ENCODE measurements around the gene TNRC18.

Gene TNRC18

DNA sequence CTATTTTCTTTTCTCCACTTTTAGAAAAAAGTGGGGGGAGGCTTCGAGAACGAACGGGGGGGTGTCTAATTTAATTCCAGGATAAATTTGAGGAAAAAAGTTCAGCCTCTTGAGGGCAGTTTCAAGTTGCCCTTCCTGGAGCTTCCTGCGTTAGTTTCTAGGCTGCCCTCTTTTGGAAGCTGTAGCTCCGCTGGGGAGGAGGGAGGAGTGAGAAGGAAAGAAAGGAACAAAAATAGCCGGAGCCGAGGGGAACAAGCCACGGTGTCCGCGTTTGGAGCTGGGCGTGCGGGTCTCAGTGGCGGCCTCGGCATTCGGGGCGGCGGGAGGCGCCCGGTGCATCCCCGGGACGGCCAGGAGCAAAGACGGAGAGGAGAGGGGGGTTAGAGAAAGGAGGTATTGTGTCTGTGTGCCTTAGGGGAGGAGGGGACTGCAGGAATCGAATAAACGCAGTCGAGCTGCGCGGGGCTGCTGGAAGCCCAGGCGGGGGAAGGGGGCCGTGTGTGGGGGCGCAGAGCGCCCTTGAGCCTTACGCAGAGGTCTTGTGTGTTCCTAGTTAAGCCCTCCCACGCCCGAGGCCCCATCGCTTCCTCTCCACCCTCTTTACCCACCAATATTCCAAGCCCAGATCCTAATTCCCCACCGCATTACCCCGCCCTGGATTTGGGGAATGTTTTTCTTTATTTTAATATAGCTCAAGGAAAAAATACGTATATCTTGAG lies 2.0 kb upstream of the TNRC18 start:
- DNase-seq = no peak

DNA sequence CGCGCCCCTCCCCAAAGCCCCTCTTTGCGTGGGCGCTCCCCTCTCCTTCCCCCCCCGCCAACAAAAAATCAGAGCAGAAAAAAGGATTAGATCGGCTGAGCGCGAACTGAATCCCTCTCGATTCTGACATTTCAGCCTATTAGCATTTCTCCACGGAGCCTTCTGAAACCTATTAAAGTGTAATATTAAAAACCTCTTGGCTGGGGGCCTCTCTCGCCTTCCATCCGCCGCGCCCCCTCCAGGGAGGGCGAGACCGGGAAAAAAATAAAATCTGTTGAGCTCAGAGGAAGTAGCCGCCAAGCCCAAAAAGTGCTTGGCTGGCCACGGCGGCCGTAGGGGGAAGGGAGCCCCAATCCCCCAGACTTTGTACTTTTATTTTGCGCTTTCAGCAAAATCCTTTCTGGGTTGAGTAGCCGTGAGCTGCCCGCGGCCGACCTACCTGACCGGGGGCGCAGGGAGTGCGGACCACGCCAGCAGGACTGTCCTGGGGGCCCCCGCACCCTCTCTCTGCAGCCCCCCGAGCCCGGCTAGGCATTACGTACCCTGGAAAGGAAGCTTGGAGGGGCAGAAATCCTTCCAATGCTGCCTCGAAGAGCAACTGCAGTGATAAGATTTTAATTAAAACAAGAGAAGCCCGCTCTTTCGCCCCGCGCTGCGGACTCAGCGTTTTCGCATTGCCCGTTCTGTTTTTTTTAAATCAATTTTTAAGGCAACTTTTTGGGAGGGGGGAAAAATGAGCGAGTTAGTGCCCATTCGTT lies 1.3 kb upstream of the TNRC18 start:
- no peak for DNase-seq

DNA sequence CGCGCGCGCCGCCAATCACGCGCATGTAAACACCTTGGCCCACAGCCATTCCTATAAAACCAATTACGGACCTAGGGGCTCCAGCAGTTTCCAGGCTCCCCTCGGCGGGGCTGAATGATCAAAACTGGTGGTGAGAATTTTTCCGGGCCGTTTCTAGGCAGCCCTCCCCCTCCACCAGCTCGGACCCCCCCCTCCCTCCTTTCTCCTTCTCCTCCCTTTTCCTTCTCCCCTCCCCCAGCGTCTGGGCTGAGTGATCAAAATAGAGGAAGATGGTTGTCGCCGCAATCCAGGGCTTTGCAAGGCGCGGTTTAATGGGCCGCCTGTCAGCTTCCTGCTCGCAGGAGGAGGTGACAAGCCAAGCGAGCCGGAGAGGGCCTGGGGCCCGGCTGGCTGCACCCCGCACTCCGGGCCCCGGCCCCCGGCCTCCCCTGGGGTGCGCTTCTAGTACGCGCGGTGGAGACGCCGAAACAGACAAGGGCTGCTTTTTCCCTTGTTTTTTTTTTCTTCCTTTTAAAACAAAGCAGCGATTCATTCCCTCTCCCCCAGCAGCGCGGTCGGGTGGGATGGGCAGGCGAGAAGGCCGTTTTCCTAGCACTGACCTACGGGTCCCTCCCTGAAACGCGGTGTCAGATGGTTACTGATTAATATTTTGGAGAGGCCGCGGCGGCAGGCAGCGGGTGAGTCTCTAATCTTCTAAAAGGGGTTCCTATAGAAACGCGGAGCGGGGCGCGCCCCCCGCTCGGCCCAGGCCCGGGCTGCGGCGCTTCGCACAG lies 528 bp upstream of the TNRC18 start:
- DNase-seq = no peak

DNA sequence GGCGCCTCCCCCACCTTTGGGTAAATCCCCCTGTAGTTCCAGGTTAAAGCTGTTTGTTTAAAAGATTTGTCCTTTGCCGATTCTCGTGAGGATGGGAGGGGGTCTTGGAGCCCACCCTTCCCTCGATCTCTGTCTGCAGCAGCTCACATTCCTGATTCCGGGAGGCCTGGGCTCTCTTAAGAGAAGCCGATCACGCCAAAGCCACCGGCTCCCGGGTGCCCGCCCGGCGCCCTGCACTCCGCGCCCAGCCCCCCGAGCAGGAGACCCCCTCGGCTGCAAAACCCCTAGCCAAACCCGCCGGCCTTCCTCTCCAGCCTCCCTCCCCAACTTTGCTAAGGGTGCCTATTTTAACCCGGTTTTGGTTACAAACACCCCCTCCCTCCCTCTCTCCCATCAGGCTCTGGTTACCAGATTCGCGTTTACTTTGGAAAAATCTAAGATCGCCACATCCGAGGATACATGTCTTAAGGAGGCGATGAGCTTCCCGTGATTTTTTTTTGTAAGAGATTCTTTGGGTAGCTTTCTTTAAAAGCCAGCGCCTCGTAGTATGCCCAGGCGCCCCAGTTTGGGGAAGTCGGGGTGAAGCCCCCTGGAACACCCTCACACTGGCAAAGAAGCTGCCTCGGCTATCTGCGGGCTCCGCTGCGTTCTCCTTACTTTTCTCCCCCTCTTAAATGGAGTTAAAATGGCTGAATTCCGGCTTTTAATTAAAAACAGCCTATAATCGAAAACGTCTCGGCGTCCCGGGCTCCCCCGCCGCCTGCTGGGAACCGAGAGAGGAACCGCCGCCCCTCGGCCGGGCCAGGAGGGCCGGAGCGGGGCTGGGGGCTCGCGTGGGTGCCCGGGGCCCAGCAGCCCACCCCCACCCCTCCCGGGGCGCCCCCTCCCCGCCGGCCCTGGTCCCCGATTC lies 983 bp downstream of the TNRC18 start:
- no peak for DNase-seq

DNA sequence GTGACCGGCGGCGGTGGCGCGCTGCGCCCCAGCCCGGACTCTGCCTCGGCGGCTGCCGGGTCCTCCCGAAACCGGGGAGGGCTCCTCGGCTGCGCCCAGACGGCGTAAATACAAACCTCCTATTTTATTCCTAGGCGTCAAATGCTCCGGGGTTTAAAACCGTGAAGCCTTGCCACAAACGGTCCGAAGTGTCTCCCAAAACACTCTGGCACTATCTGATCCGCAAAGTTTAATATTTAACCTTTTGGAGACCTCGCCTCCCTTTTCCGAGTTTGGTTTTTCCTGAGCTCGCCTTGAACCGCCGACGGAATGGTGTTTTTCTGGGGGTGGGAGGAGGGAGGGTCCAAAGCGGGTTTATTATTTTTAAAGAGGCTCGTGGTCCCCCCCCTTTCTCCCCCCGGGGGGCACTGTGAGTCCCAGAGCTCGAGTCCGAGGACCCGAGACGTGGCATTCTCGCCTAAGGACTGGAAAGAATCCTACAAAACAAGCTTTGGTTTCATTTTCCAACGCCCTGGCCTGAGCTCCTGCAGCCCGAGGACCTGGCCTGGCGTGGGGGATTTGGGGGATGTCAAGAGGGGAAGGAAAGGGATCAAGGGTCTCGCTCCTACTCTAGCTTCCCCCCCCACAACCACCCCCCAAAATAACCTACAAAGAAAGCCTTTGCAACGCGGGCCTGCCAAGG lies 1.8 kb downstream of the TNRC18 start:
- DNase-seq = no peak

DNA sequence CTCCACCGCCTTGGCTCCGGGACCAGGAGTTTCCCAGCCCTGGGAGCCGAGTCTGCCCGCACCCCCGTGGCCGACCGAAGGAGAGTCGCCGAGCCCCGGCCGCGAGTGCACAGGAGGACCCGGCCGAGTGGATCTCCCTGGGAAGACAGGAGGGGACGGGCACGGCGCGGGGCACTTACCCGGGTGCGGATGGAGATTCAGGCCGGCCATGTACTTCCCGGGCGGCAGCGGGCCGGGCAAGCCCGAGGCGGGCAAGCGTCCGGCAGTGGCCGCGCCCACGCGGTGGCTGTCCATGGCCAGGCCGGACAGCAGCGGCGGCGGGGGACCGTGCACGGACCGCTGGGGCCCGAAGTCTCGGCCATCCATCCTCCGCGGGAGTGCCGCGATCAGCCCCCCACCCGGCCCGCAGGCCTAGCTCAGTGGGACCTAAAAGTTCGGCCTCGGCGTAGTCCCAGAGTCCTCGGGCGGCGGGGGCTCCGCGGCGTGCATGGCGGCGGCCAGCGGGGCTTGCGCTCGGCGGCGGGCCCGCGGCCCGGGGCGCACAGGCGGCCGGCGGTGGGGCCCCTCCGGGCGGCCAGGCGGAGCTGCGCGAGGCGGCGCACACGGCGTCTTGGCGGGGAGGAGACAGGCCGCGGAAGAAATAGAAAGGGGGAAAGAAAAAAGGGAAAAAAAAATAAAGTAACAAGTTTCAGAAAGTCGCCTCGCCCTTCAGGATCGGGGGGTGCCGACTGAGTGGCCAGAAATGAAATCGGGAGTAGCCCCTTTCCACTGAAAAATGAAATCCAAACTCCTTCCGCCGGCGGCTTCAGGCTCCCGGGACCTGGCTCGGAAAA lies 2.5 kb downstream of the TNRC18 start:
- DNase-seq = no peak

DNA sequence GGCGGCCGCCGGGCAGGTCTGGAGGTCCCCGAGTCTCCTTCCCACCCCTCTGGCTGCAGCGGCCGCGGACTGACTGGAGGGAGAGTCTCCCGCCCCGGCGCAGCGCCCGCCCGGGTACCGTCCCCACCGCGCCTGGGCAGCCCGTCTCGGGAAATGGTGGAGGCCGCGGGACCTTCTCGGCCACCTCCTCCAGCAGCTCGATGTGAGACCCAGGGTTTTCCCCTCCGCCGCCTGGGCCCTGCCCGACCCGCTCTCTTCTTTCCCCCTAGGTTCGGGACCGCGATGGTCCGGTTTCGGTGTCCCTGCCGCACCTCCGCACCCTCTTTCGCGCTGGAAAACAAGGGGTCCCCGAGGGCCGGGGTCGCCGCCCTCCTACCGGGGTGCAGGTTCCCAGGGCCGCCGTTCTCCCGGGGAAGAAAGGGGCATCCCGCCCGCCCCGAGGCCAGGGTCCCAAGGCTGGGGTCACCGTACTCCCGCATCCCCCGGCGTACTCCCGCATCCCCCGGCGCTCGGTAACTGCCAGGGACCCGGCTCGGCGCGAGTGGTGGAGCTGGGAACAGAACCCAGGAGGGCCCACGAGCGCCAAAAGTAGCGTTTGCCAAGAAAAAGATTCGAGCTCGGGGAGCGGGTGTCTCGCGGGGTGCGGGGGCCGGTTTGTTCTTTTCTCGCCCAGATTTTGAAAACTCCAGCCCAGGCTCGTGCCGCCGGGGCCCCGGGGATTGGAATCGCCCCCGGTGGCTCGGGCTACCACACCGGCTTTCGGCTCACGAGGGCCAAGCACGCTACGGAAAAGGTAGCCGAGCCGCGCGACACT lies 3.4 kb downstream of the TNRC18 start:
- DNase-seq = no peak

DNA sequence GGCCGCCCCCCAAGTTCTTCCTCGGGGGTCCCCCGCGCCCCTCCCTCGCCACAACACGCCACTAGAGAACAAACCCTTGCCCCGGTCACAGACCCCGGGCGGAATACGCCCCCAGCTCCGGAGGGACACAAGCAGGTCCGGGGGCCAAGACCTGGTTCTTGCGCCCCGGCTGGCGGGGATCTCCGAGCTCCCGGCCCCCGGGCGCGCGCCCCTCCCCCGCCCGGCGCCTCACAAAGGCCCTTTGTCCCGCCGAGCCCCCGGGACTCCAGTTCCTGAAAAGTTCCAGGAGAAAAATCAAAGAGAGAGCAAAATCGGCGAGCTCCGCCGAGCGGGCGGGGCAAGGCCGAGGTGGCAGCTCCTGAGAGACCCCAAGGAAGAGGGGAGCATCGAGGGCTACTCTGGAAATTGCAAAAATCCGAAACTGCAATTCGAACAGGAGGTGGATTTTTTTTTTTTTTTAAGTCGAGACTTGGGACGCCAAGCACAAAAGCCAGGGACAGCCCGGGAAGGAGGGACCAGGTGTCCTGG lies 4.0 kb downstream of the TNRC18 start:
- DNase-seq = no peak

DNA sequence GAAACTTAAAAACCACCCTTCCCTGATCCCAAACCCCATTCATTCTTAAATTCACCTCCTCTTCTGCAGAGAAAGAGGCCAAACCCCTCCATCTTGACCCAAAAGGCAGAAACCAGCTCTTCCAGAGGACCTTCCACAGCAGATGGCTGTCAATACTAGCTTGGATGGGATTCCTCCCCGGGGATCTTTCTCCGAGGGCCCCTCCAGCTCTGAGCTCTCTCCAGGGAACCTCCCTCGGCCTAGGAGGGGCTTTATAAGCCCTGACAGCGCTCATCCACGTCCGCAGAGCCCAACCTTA lies 5.4 kb downstream of the TNRC18 start:
- no peak for DNase-seq

DNA sequence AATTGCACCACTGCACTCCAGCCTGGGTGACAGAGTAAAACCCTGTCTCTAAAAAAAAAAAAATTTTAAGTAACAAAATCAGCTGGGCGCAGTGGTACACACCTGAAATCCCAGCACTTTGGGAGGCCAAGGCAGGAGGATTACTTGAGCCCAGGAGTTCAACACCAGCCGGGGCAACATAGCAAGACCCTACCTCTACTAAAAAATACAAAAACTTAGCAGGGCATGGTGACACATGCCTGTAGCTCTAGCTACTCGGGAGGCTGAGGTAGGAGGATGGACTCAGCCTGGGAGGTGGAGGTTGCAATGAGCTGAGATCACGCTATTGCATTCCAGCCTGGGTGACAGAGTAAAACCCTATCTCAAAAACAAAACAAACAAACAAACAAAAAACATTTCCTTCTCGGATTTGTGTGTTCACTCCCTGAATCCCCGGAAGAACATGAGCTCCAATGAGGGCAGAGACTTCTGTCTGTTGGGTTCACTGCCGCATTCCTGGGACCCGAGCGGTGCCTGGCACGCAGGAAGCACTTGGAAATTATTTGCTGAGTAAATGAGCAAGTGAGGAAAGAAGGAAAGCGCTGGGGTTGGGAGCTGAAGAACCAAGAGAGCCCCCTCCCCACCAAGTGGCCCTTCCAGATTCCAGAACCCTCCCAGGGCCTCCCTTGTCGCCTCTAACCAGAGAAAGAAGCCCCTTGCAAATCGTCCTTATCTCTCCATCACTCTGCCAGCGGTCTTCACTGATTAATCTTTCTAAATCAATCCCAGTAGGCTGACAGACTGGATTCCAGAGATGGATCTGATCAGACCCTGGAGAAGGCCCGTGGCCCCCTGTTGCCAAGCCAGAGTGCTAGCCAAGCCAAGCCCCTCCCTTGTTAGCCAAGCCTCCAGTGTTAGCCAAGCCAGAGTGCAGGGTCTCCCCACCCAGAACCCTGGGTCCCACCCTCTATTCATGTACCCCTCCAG lies 6.2 kb downstream of the TNRC18 start:
- DNase-seq = no peak

DNA sequence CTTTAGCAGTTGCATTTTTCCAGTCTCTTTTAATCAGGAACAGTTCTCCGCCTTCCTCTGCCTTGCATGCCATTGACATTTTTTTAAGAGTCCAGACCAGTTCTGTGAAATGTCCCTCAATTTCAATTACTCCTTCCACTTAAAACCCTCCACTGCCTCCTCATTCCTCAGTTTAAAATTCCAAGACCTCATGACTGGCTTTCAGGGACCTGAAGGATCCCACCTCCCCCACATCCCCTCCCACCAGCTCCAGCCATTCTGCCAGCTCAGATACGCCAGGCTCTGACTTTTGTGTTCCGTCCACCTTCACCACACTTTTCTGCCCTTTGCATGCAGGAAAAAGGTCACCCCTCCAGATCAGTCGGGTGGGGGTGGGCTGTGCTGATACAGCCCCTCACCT lies 8.7 kb downstream of the TNRC18 start:
- DNase-seq = no peak

DNA sequence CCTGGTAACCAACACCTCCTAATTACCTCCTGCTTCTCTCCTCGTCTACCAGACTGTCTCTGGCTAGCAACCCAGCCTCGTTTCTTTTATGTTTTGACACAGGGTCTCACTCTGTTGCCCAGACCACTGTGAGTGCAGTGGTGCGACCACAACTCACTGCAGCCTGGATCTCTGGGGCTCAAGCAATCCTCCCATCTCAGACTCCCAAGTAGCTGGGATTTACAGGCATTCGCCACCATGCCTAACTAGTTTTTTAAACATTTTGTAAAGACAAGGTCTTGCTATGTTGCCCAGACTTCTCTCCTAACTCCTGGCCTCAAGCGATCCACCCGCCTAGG lies 10.2 kb downstream of the TNRC18 start:
- no peak for DNase-seq

DNA sequence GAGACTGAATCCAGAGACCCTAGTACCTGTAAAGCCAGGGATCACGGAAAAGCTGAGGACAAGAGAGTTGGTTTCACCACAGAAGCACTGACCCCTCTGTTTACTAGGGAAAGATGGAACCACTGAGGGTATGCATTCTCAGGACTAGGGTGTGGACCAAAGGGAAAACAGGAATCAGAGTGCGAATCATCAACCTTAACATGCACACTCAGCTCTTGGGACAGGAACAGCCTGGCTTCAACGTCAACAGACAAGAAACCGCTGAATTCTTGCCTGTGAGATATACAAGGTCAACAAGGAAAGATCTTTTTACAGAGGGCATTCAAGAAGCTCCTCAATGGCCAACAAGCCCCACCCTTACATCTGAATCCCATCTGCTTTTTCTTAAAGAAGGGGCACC lies 14.9 kb downstream of the TNRC18 start:
- DNase-seq = no peak

DNA sequence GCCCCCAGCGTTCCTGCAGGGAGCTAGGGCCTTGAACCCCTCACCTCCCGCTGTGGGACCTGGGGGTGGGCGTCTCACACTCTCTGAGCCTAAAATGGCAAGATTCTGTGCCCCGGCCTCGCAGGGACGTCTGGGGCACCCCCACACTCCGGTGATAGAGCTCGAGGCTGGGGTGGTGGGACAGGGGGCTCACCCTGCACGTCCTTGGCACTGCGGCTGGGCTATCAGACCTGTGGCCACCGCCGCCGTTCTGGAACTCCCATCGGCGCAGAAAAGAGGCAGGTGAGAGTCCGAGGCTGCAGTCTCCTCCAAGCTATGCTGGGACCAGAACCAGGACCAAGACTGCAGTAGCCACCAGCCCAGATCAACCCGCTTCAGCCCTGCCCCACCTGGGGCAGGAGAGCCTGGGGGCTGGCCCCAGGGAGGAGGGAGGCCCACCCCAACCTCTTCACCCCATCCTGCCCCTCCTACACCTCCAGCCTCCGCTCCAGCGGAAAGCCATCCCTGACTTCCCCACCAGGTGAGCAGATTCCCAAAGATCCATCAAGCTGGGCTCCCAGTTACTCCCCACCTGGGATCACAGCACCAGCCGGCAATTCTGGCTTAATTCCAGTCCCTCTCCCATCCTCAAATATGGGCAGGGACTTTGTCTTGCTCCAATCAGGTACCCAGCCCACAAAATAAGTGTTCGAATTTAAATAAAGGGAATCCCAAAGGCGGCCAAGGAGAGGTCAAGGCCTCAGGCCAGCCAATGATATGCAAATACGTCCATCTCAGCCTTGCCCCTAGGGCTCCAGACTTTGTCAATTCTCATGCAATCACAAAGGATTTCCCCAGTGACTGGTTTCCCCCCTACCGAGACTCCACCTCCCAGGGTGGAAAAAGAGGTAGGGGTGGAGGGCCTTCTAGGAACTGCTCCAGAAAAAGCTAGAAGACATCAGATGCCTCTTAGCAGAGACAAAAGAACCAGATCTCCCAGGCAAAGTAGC lies 16.4 kb downstream of the TNRC18 start:
- no peak for DNase-seq

DNA sequence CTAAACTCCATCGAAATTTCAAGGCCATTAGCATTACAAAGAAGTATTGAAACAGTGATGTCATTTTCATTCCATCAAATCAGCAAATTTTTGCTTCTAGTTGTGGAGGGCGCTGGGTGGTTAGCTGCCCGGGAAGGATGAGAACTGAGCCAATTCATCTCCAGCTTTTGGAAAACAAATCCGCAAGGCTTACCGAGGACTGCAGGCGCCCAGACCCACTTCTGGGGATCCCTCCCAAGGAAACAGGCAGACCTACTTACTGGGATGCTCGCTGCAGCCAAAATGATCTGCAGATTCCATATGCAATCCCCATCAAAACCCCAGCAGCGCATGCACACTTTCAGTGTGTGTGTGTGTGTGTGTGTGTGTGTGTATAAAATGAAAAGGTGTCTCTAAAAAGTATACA lies 19.2 kb downstream of the TNRC18 start:
- no peak for DNase-seq

DNA sequence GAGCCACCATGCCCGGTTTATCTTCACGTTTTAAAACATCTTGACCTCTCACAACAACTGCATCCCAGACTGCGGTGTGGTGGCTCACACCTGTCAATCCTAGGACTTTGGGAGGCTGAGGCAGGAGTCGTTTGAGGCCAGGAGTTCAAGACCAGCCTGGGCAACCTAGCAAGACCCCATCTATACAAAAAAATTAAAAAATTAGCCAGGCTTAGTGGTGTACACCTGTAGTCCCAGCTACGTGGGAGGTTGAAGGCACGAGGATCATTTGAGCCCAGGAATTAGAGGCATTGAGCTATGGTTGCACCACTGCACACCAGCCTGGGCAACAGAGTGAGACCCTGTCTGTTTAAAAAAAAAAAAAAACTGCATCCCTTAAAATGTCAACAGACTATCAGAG lies 20.2 kb downstream of the TNRC18 start:
- DNase-seq = no peak

DNA sequence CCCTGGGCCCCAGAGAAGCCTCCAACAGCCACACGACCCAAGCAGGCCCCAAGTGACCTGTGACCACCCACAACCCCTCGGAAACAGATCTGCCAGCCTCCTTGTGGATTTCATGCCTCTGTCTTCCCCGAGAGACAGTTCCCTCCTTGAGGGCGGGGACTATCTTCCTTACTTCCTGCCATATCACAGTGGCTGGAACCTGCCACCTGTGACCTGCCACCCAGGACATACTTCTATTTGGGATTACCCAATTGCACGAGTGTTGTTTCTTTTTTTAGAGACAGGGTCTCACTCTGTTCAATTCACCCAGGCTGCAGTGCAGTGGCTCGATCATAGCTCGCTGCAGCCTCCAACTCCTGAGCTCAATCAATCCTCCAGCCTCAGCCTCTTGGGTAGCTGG lies 25.9 kb downstream of the TNRC18 start:
- peak; percentile 31 for DNase-seq

Data from NK-92 treated with Interleukin-12 subunit alpha and Interleukin-12 subunit beta, amount 100 ng/mL, for 24 hours (cell line).